Measurements from ENCODE around the gene PITHD1. TPM values are rescaled to one million over a fixed set of nuclear protein-coding genes. Genes with fewer than 3 reads are reported as not detected.
A peak's percentile ranks its signal among the peaks of the same experiment; 100 is the strongest.
"Not testable (repeated sequence)": the region's sequence is repeated elsewhere in the genome, so short reads cannot be mapped to it uniquely, and the experiment has no call there.

PITHD1 gene
- total and polyA plus RNA-seq, 12 donors, result 25.3 to 71.7 (median 43.3) TPM

- ATAC-seq, result peak in 2 of 8 donors; percentile 10 to 21
- intact Hi-C loops (cut with DNase I), result loop anchor here in 2 of 10 donors (5.0 to 10.0 kb wide), 2 partner anchors 41 to 199 kb away; partner anchors contain the start of gene FUCA1 (in 1 of the 2)
- peak overlapping the region; percentile 87 to 99 (median 96) for H3K27ac ChIP-seq
- DNase-seq, result no peak
- H3K4me1 ChIP-seq, result peaks cover 2 to 22% (median 14%) of the 10 kb centered on the region in 9 donors
- no peaks in the 10 kb centered on the region for H3K36me3 ChIP-seq
- H3K9me3 ChIP-seq, result no peaks in the 10 kb centered on the region
- H3K27me3 ChIP-seq, result no peaks in the 10 kb centered on the region
- TF ChIP-seq CTCF (IDR thresholded peaks at IDR 0.05), result no peak
- peak overlapping the region; percentile 74 to 99 (median 92) for H3K4me3 ChIP-seq
- 69 to 70% methylated on average over 23 to 24 of the region's 24 CpGs for WGBS, 2 donors
Measured at GRCh38 chr1:23825762-23826522, 47.7 kb downstream of the PITHD1 start.

GRCh38 chr1:23826590-23826989 lies 48.4 kb downstream of the PITHD1 start:
- not testable (repeated sequence) for H3K27me3 ChIP-seq, DNase-seq, H3K27ac ChIP-seq, H3K36me3 ChIP-seq, H3K9me3 ChIP-seq, H3K4me3 ChIP-seq, ATAC-seq
- 97% methylated on average over 13 of the region's 13 CpGs for WGBS, 2 donors
- H3K4me1 ChIP-seq, result peaks cover 2 to 22% (median 14%) of the 10 kb centered on the region in 9 donors
- intact Hi-C loops (cut with DNase I), result loop anchor here in 2 of 10 donors (5.0 to 10.0 kb wide), 2 partner anchors 41 to 198 kb away; partner anchors contain the start of gene FUCA1 (in 1 of the 2)

GRCh38 chr1:23827717-23828116 lies 49.5 kb downstream of the PITHD1 start:
- intact Hi-C loops (cut with DNase I), result loop anchor here in 2 of 10 donors (5.0 to 10.0 kb wide), 2 partner anchors 40 to 197 kb away; partner anchors contain the start of gene FUCA1 (in 1 of the 2)
- WGBS, 2 donors, result 61 to 78% methylated on average over 1 of the region's 1 CpG

GRCh38 chr1:23834156-23834555 lies 55.9 kb downstream of the PITHD1 start:
- intact Hi-C loops (cut with DNase I); ATAC-seq; H3K9me3 ChIP-seq; H3K27me3 ChIP-seq; H3K27ac ChIP-seq; DNase-seq; H3K36me3 ChIP-seq; H3K4me3 ChIP-seq: not testable (repeated sequence)
- peaks cover 0 to 11% (median 5%) of the 10 kb centered on the region in 9 donors for H3K4me1 ChIP-seq
- 84 to 88% methylated on average over 6 of the region's 6 CpGs for WGBS, 2 donors

More at GRCh38 chr1:23827717-23828116, 49.5 kb downstream of the PITHD1 start:
- Histone ChIP-seq H3K4me1 (peaks cover 2 to 22% (median 14%) of the 10 kb centered on the region in 9 donors), H3K4me3 (no peak overlapping the region), H3K36me3 (no peaks in the 10 kb centered on the region), H3K9me3 (no peaks in the 10 kb centered on the region), H3K27me3 (no peaks in the 10 kb centered on the region), H3K27ac (no peak overlapping the region)
- no peak for DNase-seq
- no peak for ATAC-seq
- TF ChIP-seq CTCF (IDR thresholded peaks at IDR 0.05), result no peak

GRCh38 chr1:23836037-23836436 lies 57.8 kb downstream of the PITHD1 start:
- Histone ChIP-seq H3K36me3 (no peaks in the 10 kb centered on the region), H3K9me3 (no peaks in the 10 kb centered on the region), H3K27me3 (no peaks in the 10 kb centered on the region), H3K27ac (no peak overlapping the region), H3K4me3 (no peak overlapping the region), H3K4me1 (peaks cover 0 to 11% (median 5%) of the 10 kb centered on the region in 9 donors)
- intact Hi-C loops (cut with DNase I), result no loop called here
- ATAC-seq, result no peak
- 77 to 84% methylated on average over 3 of the region's 3 CpGs for WGBS, 2 donors
- no peak for TF ChIP-seq CTCF (IDR thresholded peaks at IDR 0.05)
- DNase-seq, result no peak

Other genes starting within 250 kb of the PITHD1 start
- 1 to 10 TPM in 1 of 10 donors, under 1 TPM in 8, not detected in 1; 0.04 to 2.3 (median 0.17) TPM for gene E2F2, start 247.2 kb upstream of the PITHD1 start, total RNA-seq
- gene E2F2, start 247.2 kb upstream of the PITHD1 start, polyA plus RNA-seq, result under 1 TPM in 1 of 2 donors, not detected in 1; 0.06 TPM
- 100 to 1,000 TPM in 3 of 10 donors, 10 to 100 TPM in 7; 44.7 to 148 (median 83.4) TPM for gene ID3, start 218.9 kb upstream of the PITHD1 start, total RNA-seq
- gene ID3, start 218.9 kb upstream of the PITHD1 start, polyA plus RNA-seq, result 100 to 1,000 TPM in 1 of 2 donors, 10 to 100 TPM in 1; 73.6 to 217 TPM
- 100 to 1,000 TPM; 577 to 756 (median 612) TPM for gene RPL11, start 86.6 kb upstream of the PITHD1 start, total RNA-seq
- 1,000 to 10,000 TPM; 1,463 to 2,166 TPM for gene RPL11, start 86.6 kb upstream of the PITHD1 start, polyA plus RNA-seq
- 10 to 100 TPM; 28.3 to 39.0 (median 34.3) TPM for gene ELOA, start 34.9 kb upstream of the PITHD1 start, total RNA-seq
- gene ELOA, start 34.9 kb upstream of the PITHD1 start, polyA plus RNA-seq, result 10 to 100 TPM; 11.2 to 14.9 TPM
- 10 to 100 TPM; 22.0 to 31.9 (median 27.0) TPM for gene LYPLA2, start 12.7 kb downstream of the PITHD1 start, total RNA-seq
- 10 to 100 TPM; 25.8 to 54.5 TPM for gene LYPLA2, start 12.7 kb downstream of the PITHD1 start, polyA plus RNA-seq
- 10 to 100 TPM in 2 of 10 donors, 1 to 10 TPM in 8; 5.3 to 14.1 (median 7.9) TPM for gene GALE, start 22.3 kb downstream of the PITHD1 start, total RNA-seq
- 10 to 100 TPM; 14.9 to 22.2 TPM for gene GALE, start 22.3 kb downstream of the PITHD1 start, polyA plus RNA-seq
- gene HMGCL, start 47.0 kb downstream of the PITHD1 start, total RNA-seq, result 10 to 100 TPM; 27.8 to 44.3 (median 40.1) TPM
- gene HMGCL, start 47.0 kb downstream of the PITHD1 start, polyA plus RNA-seq, result 10 to 100 TPM; 25.7 to 26.9 TPM
- 10 to 100 TPM; 10.6 to 34.0 (median 15.1) TPM for gene FUCA1, start 89.9 kb downstream of the PITHD1 start, total RNA-seq
- 10 to 100 TPM; 11.2 to 13.3 TPM for gene FUCA1, start 89.9 kb downstream of the PITHD1 start, polyA plus RNA-seq
- under 1 TPM in 1 of 10 donors, not detected in 9; 0.19 TPM for gene CNR2, start 134.9 kb downstream of the PITHD1 start, total RNA-seq
- under 1 TPM in 1 of 2 donors, not detected in 1; 0.01 TPM for gene CNR2, start 134.9 kb downstream of the PITHD1 start, polyA plus RNA-seq
- 100 to 1,000 TPM in 5 of 10 donors, 10 to 100 TPM in 5; 65.1 to 129 (median 93.8) TPM for gene PNRC2, start 181.4 kb downstream of the PITHD1 start, total RNA-seq
- gene PNRC2, start 181.4 kb downstream of the PITHD1 start, polyA plus RNA-seq, result 10 to 100 TPM; 58.4 to 60.6 TPM
- gene SRSF10, start 201.9 kb downstream of the PITHD1 start, total RNA-seq, result 10 to 100 TPM; 40.7 to 65.8 (median 52.8) TPM
- gene SRSF10, start 201.9 kb downstream of the PITHD1 start, polyA plus RNA-seq, result 10 to 100 TPM; 32.9 to 70.2 TPM